Effector CD8-positive, alpha-beta T cell (primary cell): ENCODE data around the gene ARHGAP5.

Source experiments
- DNase-seq: peaks from one replicate; lab custom pipeline; 2025; lab: John Stamatoyannopoulos, UW

Gene ARHGAP5

DNA sequence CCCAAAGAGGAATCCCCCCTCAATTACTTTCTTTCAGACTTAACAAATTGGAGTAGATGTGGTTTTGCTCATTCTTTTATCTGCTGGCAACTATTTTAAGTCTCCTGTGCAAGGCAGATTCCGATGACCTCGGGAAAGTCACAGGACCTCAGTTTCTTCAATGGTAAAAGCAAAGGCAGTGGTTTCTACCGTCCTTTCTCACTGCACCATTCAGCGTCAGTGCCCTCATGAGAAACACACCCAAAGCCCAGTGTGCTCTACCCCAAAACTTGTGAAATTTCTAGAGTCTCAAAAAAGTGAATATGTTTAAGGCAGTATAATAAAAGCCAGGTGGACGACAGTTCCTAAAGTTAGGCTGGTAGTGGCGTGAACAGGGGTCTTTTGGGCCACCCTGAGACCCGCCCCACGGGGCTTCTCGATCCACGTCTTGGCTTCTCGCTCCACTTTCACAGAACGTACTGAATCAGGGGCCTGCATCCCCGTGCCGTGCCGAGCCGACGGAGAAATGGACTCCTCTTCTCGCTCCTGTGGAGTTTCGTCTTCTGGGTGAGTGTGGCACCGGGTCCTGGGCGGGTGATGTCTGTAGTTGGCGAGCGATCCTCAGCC, 1.3 kb upstream of the ARHGAP5 start:
- DNase-seq = no peak

DNA sequence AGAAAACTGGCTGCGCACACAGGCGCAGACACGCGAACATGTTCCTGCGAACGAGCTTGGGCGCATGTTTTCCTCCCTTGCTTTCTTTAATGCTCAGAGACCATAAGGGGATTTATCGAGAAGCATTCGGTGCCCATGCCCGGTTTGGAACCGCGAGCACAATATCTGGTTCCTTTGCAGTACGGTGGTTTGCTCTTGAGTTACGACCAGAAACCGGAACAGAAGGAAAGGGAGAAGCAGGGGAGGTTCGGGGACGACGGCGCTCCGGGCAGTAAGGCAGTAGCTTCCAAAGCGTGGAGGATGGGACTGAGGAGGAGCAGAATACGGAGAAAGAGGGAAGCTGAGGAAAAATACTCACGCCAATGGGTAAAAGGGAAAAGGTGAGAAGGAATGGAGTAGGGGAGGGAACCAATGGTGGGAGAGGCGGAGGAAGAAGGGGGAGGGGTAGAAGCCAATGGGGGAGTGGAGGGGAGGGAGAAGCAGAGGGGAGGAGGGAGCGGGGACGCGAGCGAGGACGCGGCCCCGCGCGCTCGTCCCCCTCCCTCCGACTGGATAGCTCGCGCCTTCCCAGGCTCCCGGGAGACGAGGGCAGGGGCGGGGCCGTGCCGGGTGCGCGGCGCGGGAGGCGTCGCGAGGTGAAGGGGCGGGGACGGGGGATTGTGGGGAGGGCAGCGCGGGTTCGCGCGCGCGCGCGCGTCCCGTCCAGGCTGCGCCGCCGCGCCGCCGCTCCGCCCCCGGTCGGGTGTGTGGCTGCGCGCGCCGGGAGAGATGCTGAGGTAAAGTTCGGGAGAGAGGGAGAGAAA, 625 bp upstream of the ARHGAP5 start:
- DNase-seq = peak; percentile 75

DNA sequence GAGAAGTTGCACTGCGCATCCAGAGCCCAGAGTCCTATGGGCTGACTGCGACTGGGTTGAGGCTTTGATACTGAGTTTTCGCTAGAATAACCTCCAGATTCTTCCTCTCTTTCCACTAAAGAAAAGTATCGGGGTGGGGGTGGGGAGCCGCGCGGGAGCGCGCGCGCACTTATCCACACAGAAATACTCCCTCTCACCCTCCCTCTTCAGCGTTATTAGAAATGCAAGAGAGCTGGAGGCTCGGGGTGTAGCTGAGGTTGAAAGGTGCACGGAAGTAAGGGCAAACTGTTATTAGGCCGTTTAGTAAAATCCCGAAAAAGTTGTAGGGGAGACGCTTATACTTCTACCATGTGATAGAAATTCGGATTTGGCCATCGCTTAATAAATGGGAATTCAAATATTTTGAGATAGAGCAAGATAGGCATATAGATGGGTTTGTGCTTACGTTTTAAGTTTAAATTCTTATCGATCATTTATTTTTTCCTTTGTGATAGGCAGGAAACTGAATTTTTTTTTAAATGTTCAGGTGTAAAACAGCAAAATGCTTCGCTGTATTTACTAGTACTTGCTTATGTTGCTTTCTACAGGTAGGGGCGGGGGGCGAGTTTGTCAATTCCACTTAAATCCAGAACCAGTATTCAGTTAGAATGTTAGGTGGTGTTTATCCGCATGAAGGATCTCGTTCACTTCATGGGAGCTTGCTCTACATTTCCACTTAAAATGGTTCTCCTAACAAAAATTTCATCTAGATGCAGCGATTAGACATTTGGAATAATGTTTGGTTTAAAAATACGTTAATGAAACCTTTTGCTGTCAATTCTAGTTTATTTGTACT, 1.1 kb downstream of the ARHGAP5 start:
- DNase-seq = no peak

DNA sequence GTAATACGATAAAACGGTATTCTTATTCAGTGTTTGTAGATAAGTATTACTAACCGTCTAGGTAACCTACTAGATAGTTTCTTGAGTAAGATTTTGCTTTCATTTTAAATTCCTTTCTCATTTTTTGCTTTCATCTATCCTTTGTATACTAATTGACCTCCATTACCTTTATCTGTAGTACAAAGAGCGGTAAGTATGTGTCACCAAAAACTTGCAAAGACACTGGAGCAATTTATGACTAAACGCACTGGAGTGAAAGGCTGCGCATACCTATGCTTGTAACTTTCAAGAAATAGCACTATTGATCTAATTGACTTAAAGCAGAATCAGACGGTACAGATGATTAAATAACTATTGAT, 1.7 kb downstream of the ARHGAP5 start:
- DNase-seq = no peak

DNA sequence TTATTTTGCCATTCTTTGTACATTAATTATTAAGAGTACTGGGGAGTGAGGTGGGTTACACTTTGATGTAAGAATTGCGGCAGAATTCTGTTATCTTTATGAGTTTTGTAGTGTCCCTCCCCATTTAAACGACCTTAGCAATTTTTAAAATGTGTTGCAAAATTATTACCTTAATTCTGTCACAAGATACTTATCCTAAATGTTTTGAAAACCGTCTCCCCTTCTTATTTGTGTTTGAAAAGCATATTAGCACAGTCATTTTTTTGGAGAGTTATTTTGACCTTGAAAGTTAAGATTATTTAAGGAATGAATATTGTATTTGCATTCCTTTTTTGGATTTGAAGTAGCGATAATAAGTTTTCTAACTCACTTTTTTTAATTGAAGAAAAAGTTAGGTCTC, 2.2 kb downstream of the ARHGAP5 start:
- no peak for DNase-seq

DNA sequence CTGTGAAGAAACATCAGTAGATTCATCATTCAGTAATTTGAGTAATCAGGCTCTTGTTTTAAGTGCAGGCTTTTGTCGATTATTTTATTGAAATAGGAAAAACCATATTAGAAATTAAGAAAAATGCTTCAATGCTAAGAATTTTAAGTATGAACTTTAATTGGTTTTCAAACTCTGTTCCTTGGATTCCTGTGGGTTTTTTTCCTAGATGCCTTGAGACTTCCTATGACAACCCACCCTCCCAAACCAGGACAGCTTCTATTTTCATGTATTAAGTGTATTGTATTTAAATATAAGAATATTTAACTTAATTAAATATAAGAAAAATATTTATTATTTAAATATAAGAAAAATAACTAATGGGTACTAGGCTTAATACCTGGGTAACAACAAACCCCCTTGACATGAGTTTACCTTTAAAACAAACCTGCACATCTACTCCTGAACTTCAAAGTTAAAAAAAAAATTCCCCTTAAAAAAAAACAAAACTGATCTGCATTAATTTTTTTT, 3.0 kb downstream of the ARHGAP5 start:
- no peak for DNase-seq

DNA sequence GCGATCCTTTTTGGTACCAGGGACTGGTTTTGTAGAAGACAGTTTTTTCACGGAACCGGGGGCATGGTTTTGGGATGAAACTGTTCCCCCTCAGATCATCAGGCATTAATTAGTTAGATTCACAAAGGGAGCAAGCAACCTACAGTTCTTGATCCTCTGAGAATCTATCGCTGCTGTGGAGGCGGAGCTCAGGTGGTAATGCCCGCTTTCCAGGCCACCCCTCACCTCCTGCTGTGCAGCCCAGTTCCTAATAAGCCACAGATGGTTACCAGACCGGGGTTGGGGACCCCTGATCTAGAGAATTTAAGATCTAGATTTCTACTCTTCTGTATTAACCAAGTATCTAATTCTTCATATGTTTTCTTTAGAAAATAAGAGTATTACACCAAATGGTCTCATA, 4.8 kb downstream of the ARHGAP5 start:
- no peak for DNase-seq

DNA sequence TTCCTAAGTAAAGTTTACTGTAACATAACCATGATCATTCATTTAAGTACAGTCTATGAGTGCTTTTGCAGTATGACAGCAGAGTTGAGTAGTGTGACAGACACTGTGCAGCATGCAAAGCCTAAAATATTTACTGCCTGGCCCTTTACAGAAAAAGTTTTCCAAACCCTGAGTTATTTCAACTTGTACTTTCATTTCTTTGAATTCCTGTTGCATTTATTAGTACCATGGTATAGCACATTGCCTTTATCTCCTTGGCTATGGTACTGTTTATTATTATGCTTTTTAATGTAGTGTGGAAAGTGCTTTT, 6.2 kb downstream of the ARHGAP5 start:
- DNase-seq = no peak

DNA sequence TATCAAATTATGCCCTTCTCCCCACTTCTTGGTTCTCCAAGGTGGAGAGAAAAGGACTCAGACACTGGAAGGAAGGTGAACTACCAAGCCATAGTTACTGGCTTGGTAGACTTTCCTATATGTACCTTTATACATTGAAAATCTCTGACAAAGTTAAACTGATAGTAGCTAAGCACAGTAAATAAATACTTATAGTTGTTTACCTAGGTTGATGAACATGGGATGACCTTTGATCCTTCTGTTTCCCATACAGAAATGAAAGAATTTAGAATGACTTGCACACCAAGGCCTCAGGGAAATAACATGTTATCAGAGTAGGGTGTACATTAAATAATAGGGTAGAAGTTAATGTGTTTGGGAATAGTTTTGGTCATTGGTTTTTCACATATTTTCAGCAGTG, 6.7 kb downstream of the ARHGAP5 start:
- no peak for DNase-seq

DNA sequence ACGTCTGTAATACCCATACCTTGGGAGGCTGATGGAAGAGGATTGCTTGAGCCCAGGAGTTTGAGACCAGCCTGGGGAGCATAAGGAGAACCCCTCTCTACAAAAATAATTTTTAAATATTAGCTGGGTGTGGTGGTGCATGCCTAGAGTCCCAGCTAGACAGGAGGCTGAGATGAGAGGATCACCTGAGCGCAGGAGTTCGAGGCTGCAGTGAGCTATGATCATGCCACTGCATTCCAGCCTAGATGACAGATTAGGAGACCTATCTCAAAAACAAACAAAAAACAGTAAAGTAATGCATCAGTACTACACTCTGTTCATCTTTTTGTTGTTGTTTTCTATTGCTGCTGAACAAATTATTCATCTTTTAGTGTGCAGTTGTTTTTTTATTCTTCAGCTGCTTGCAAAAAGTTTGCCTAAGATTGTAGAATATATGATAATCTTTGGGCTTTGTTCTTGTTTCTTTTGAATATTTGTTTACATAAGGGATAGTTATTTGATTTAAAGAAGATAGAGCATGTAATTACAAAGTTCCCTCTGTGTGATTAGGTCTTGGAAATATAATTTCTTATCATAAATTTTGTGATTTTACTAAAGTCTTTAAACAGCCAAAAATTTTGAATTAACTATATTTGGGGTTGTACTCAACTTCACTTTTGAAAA, 8.2 kb downstream of the ARHGAP5 start:
- DNase-seq = no peak

DNA sequence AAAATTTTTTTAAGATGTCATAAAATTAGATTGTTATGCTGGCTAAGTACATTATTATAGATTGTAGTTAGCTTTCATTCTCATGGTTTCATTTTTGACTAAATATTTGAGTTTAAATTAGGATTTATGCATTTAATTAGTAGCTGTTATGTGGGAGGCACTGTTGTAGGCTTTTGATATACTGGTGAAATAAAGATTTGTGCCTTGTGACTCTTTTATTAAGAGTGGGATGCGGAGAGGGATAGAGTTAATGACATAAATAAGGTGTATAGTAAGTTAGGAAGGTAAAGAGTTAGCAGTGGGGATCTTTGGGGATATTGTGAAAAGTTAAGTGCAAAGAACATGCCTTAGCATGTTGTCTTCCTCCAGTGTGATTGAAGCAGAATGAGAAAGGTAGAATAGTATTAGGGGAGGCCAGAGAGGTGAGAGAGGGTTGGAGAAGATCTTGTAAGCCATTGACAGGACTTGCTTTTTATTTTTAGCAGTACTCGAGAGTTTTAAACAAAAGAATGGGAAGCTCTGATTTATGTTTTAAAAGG, 8.8 kb downstream of the ARHGAP5 start:
- no peak for DNase-seq

DNA sequence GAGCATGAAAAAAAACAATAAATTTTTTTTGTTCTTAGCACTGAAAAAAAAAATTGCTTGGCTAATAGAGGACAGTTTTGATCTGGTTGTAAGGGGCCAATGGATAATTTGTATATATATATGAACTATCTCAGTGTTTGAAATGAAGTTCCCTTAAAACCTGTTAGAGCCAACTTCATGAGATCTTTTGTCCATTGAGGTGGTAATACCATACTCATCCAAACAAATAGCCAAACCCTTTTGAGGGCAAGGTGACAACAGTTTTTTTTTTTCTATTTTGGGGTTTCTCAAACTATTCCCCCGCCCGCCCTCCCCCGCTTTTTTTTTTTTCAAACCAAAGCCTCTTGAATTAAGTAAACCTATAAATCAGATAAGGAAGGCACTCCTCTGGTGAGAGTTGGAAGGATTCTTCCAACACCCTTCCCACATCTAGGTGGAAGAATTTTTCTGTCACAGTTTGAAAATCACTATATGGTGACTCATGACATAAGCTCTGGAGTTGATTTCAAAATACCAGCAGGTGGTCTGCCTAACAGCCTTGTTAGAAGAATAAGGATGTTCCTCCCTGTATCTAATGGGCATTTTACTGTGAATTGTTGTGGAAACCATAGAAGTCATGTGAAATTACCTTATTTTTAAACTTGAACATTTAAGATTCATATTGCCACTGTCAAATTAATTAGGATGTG, 10.2 kb downstream of the ARHGAP5 start:
- no peak for DNase-seq

DNA sequence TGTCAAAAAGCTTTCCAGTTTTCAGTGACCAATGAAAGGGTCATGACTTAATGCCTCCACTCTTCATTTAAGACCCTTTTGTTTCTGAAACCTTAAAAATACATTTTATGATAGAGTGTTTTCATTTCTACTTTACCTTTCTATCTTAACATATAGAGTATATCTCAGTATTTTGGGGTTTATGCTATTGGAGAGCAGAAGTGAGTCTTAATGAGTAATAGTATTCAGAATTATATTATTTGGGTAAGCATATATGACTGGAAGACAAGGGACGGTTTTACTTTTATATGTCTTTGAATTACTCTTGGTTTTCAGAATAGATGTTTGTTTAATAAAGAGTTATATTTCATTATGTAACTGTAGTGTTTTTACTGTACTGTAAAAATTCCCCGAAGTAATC, 10.8 kb downstream of the ARHGAP5 start:
- DNase-seq = no peak

DNA sequence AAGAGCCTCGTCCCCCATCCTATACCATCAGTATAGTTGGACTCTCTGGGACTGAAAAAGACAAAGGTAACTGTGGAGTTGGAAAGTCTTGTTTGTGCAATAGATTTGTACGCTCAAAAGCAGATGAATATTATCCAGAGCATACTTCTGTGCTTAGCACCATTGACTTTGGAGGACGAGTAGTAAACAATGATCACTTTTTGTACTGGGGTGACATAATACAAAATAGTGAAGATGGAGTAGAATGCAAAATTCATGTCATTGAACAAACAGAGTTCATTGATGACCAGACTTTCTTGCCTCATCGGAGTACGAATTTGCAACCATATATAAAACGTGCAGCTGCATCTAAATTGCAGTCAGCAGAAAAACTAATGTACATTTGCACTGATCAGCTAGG, 13.6 kb downstream of the ARHGAP5 start:
- DNase-seq = no peak

DNA sequence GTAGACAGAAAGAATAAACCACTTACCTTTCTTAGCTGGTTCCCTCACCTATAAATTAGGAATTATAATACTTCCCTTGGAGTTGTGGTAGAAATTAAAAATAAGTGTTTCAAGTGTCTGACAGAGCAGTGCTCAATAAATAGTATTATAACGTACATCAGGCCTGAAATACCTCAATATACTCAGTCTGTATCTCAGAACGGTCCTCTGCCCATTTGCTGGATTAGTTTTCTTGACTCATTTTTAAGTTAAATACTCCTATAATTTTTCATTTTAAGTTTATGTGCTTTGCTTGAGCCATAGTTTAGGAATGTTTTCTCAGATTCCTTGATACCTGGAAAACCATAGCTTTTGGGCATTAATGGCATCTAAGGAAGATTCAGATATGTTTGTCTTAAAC, 22.4 kb downstream of the ARHGAP5 start:
- no peak for DNase-seq

DNA sequence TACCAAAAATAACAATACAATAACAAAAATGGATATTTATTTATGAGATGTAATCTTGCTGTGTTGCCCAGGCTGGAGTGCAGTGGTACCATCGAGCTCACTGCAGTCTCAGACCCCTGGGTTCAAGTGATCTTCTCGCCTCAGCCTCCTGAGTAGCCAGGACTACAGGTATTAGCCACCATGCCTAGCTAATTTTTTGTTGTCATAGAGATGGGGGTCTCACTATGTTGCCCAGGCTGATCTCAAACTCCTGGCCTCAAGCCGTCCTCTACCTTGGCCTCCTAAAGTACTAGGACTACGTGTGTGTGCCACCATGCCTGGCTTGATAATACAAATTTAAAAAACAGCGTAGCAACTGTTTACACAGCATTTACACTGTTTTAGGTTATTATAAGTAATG, 23.1 kb downstream of the ARHGAP5 start:
- no peak for DNase-seq

DNA sequence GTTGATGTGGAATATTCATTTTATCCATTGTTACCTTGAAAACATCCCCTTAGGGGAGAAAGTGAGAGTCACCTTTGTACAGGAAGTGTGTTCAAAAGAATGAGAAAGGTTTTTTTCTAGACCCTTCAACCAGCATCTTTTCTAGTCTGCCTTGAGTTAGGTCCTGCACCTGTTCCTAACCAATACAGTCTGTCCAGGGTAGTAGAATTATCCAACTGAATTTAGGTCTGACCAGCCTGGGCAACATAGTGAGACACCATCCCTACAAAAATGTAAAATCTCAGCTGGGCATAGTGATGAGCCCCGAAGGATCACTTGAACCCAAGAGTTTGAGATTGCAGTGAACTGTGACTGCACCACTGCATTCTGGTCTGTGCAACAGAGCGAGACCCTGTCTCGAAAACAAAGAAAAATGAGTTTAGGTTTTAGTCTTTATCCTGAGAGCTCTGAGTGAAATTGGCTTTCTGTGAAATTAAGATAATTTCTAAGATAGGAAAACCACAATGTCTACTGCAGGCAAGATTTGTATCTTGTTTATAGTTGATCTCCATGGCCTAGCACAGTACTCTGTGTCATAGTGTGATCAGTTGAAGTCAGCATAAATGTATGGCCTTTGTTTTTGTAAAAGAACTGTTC, 25.2 kb downstream of the ARHGAP5 start:
- no peak for DNase-seq

DNA sequence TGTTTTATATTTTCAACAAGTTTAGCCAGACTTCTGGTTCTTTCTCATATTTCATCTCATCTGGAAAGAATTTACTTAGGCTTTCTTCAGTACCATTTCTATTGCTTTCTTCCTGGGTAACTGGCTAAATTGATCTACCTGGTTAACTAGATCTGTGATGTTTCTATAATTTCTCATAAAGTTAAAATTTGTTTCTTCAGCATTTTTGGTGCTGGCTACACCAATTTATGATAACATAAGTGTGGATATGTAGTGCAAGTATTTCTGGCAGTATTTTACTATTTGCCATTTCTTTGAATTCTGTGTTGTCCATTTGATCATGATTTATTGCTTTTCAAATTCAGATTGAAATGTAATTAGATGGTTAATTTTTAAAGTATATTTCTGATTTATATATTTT, 25.9 kb downstream of the ARHGAP5 start:
- DNase-seq = no peak

DNA sequence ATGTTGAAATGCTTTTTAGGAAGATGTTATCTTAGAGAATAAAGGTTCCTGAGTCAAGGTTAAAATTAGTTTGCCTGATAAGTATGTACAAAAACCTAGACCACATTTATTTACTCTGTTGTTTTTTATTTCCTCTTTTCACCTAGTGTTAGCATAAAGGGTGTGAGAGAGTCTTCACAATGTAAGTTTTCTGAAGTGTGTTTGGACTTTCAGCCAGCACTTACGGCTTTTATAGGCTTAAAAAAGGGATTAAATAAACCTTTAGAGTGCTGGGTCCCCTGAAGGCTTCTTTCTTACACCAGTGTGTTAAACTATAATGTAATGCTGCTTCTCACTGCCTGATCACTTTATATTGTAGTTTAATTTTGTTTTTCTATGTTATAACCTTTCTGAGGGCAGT, 27.2 kb downstream of the ARHGAP5 start:
- DNase-seq = no peak

DNA sequence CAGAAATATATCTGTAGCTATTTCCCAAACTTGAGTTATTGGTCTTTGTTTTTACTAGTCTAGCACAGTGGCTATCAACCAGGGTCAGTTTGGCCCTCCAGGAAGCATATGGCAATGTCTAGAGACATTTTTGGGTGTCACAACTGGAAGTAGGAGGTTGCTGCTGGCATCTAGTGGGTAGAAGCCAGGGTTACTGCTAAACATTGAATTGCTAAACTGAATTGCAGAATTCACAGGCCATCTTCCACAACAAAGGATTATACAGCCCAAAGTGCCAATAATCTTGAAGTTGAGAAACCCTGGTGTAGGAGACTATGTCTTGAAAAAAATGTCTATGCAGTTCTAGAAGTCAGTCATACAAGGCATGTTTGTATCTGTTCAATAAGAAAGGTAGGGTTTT, 27.7 kb downstream of the ARHGAP5 start:
- no peak for DNase-seq
